Neural progenitor cell (in vitro differentiated cells): ENCODE data around the gene MAN2B2. TPM values are rescaled to one million over a fixed set of nuclear protein-coding genes. Genes with fewer than 3 reads are reported as not detected.

Experiments used
- DNase-seq: peaks from one replicate; pipeline ENCODE4 v3.0.0-alpha.2; 2016; ENCODE audit warnings: low spot score
- H2AFZ ChIP-seq: fragments of 200-600 bp; sonication (generic); replicated peaks from 2 replicates; pipeline ENCODE4 v1.6.1; 2016; ENCODE audit warnings: antibody characterized with exemption
- H3F3A ChIP-seq: fragments of 200-600 bp; sonication (generic); 2 replicates; pipeline ENCODE4 v1.6.1; 2016; ENCODE audit warnings: antibody characterized with exemption, low read depth
- H3K27ac ChIP-seq: fragments of 200-600 bp; sonication (generic); 2 replicates; pipeline ENCODE4 v1.5.1; 2016; ENCODE audit warnings: mild to moderate bottlenecking
- H3K27me3 ChIP-seq: fragments of 200-600 bp; sonication (generic); 2 replicates; pipeline ENCODE4 v1.6.1; 2016; ENCODE audit warnings: mild to moderate bottlenecking, moderate library complexity
- H3K36me3 ChIP-seq: fragments of 200-600 bp; sonication (generic); 2 replicates; pipeline ENCODE4 v1.5.1; 2016
- H3K4me1 ChIP-seq: fragments of 200-600 bp; sonication (generic); 2 replicates; pipeline ENCODE4 v1.6.1; 2016; ENCODE audit warnings: mixed run types
- H3K4me2 ChIP-seq: fragments of 200-600 bp; sonication (generic); 2 replicates; pipeline ENCODE4 v1.6.1; 2016
- H3K4me3 ChIP-seq: fragments of 200-600 bp; sonication (generic); 2 replicates; pipeline ENCODE4 v1.5.1; 2016
- H3K79me2 ChIP-seq: fragments of 200-600 bp; sonication (generic); 2 replicates; pipeline ENCODE4 v1.6.1; 2016; ENCODE audit warnings: low read depth
- H3K9ac ChIP-seq: fragments of 200-600 bp; sonication (generic); 2 replicates; pipeline ENCODE4 v1.6.1; 2016
- H3K9me3 ChIP-seq: fragments of 200-600 bp; sonication (generic); 2 replicates; pipeline ENCODE4 v1.5.1; 2016; ENCODE audit warnings: low read depth
- H4K20me1 ChIP-seq: fragments of 200-600 bp; sonication (generic); 2 replicates; pipeline ENCODE4 v1.6.1; 2016; ENCODE audit warnings: low read depth
- H3K27ac Mint-ChIP-seq: 3 replicates; pipeline ENCODE4 v1.8.0; 2021; ENCODE audit warnings: mixed read lengths
- H3K27me3 Mint-ChIP-seq: 2 replicates; pipeline ENCODE4 v1.8.0; 2022; ENCODE audit warnings: low read depth, mild to moderate bottlenecking, inconsistent platforms, moderate library complexity, mixed read lengths; ENCODE audit not compliant: insufficient read depth
- H3K36me3 Mint-ChIP-seq: 3 replicates; pipeline ENCODE4 v1.8.0; 2021; ENCODE audit warnings: mixed read lengths
- H3K4me1 Mint-ChIP-seq: 3 replicates; pipeline ENCODE4 v1.8.0; 2021; ENCODE audit warnings: mixed read lengths
- H3K4me3 Mint-ChIP-seq: 3 replicates; pipeline ENCODE4 v1.8.0; 2021; ENCODE audit warnings: mild to moderate bottlenecking, moderate library complexity, mixed read lengths
- H3K9me3 Mint-ChIP-seq: 3 replicates; pipeline ENCODE4 v1.8.0; 2020; ENCODE audit warnings: mixed read lengths
- EZH2 ChIP-seq: fragments of 200-600 bp; sonication (generic); IDR thresholded peaks from 2 replicates; pipeline ENCODE4 v1.6.1; 2017; ENCODE audit warnings: antibody characterized with exemption, mild to moderate bottlenecking, moderate library complexity
- EZH2phosphoT487 ChIP-seq: fragments of 200-600 bp; sonication (generic); IDR thresholded peaks from 2 replicates; pipeline ENCODE4 v1.6.1; 2017; ENCODE audit warnings: antibody characterized with exemption
- total RNA-seq: library from RNA; depleted of rRNA; stranded (reverse); fragments of >200 nt; gene quantifications from 2 replicates; pipeline ENCODE4 v1.2.3, GENCODE V29; 2015; ENCODE audit warnings: low replicate concordance
- TF ChIP-seq, protein P1 (sequence below): fragments of 200-600 bp; sonication (generic); IDR thresholded peaks from 2 replicates; pipeline ENCODE4 v1.5.1; 2017; ENCODE audit warnings: antibody characterized with exemption, mild to moderate bottlenecking

Gene MAN2B2
- total RNA-seq, 1 donor from 2014 or later, result 2.7 TPM

- H3K4me3 Mint-ChIP-seq, result no peak overlapping the region
- H3K36me3 Mint-ChIP-seq, result peaks cover 8% of the 10 kb centered on the region
- Histone ChIP-seq H4K20me1 (no peaks in the 10 kb centered on the region), H3K9ac (no peak overlapping the region), H2AFZ (no peak overlapping the region), H3K27ac (no peak overlapping the region), H3K4me3 (no peak overlapping the region), H3K27me3 (no peaks in the 10 kb centered on the region), H3K4me1 (no peaks in the 10 kb centered on the region), H3F3A (no peaks in the 10 kb centered on the region), H3K4me2 (no peak overlapping the region), H3K9me3 (no peaks in the 10 kb centered on the region), H3K36me3 (no peaks in the 10 kb centered on the region), H3K79me2 (no peaks in the 10 kb centered on the region)
- no peak overlapping the region for H3K27ac Mint-ChIP-seq
- H3K9me3 Mint-ChIP-seq, result no peaks in the 10 kb centered on the region
- H3K4me1 Mint-ChIP-seq, result no peaks in the 10 kb centered on the region
- no peak for DNase-seq
- TF ChIP-seq EZH2 (no peak), EZH2phosphoT487 (no peak)
- TF ChIP-seq, protein P1, sequence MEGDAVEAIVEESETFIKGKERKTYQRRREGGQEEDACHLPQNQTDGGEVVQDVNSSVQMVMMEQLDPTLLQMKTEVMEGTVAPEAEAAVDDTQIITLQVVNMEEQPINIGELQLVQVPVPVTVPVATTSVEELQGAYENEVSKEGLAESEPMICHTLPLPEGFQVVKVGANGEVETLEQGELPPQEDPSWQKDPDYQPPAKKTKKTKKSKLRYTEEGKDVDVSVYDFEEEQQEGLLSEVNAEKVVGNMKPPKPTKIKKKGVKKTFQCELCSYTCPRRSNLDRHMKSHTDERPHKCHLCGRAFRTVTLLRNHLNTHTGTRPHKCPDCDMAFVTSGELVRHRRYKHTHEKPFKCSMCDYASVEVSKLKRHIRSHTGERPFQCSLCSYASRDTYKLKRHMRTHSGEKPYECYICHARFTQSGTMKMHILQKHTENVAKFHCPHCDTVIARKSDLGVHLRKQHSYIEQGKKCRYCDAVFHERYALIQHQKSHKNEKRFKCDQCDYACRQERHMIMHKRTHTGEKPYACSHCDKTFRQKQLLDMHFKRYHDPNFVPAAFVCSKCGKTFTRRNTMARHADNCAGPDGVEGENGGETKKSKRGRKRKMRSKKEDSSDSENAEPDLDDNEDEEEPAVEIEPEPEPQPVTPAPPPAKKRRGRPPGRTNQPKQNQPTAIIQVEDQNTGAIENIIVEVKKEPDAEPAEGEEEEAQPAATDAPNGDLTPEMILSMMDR, result no peak
- no peaks in the 10 kb centered on the region for H3K27me3 Mint-ChIP-seq
Measured at GRCh38 chr4:6614701-6615230, 39.8 kb downstream of the MAN2B2 start.

DNA sequence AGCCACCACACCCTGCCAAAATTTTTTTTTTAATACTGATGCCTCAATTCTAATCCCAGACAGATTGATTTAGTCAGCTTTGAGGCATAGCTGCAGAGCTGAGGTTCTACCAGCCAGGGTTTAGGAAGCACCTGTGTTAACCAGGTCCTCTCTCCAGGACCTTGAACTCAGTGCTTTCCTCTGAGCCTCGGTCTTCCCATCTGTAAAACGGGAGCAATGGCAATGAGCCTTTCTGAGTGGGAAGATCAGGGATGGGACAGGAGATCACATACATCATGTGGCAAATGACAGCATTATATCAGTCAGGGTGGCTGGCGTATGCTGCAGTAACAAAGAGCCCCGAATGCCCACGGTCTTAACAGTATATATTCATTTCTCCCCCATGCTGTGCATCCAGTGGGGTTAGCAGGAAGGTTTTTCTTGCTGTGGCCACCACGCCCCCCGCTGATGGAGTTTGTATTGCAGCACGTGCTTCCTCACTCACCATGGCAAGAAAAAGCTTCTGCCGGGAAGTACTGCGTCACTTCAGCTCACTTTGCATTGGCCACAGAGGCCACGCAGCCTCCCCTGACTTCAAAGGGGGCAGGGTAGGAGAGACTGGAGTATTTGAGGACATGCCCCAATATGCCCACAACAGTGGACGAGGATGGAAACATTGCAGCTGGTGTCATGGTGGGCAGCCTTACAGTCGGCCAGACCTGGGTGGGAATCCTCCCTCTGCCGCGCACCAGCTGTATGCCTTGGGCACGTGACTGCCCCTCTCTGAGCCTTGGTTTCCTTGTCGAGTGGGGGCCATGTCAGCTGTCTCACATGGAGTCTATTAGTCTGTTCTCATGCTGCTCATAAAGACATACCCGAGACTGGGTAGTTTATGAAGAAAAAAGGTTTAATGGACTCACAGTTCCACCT is 41.4 kb downstream of the MAN2B2 start:
- Histone ChIP-seq H3K36me3 (no peaks in the 10 kb centered on the region), H3K4me1 (no peaks in the 10 kb centered on the region), H3K27me3 (no peaks in the 10 kb centered on the region), H3K4me2 (no peak overlapping the region), H3K79me2 (no peaks in the 10 kb centered on the region), H3F3A (no peaks in the 10 kb centered on the region), H2AFZ (no peak overlapping the region), H3K9me3 (no peaks in the 10 kb centered on the region), H3K27ac (no peak overlapping the region), H4K20me1 (no peaks in the 10 kb centered on the region), H3K4me3 (no peak overlapping the region), H3K9ac (no peak overlapping the region)
- TF ChIP-seq EZH2 (no peak), EZH2phosphoT487 (no peak)
- TF ChIP-seq, protein P1, result no peak
- H3K9me3 Mint-ChIP-seq, result no peaks in the 10 kb centered on the region
- H3K4me3 Mint-ChIP-seq, result no peak overlapping the region
- no peaks in the 10 kb centered on the region for H3K27me3 Mint-ChIP-seq
- H3K27ac Mint-ChIP-seq, result no peak overlapping the region
- H3K4me1 Mint-ChIP-seq, result no peaks in the 10 kb centered on the region
- no peak for DNase-seq
- H3K36me3 Mint-ChIP-seq, result peaks cover 8% of the 10 kb centered on the region

GRCh38 chr4:6617246-6617645 is 42.3 kb downstream of the MAN2B2 start:
- H3K9me3 Mint-ChIP-seq, result no peaks in the 10 kb centered on the region
- Histone ChIP-seq H3F3A (no peaks in the 10 kb centered on the region), H3K9me3 (no peaks in the 10 kb centered on the region), H3K4me2 (no peak overlapping the region), H2AFZ (no peak overlapping the region), H3K27me3 (no peaks in the 10 kb centered on the region), H4K20me1 (no peaks in the 10 kb centered on the region), H3K36me3 (no peaks in the 10 kb centered on the region), H3K4me3 (no peak overlapping the region), H3K27ac (no peak overlapping the region), H3K4me1 (no peaks in the 10 kb centered on the region), H3K79me2 (no peaks in the 10 kb centered on the region), H3K9ac (no peak overlapping the region)
- no peaks in the 10 kb centered on the region for H3K27me3 Mint-ChIP-seq
- H3K36me3 Mint-ChIP-seq, result peaks cover 5% of the 10 kb centered on the region
- H3K4me1 Mint-ChIP-seq, result no peaks in the 10 kb centered on the region
- no peak for DNase-seq
- TF ChIP-seq, protein P1, result no peak
- TF ChIP-seq EZH2phosphoT487, result no peak
- TF ChIP-seq EZH2, result no peak
- no peak overlapping the region for H3K4me3 Mint-ChIP-seq
- H3K27ac Mint-ChIP-seq, result no peak overlapping the region
